WTC11 (cell line): ENCODE data around the gene INCA1. TPM values are rescaled to one million over a fixed set of nuclear protein-coding genes. Genes with fewer than 3 reads are reported as not detected.

Source experiments
- ATAC-seq: fragments of 200-7000 bp; cut with Tn5 transposase; 2 replicates; pipeline ENCODE4 v1.10.0; 2021; ENCODE audit warnings: mild to moderate bottlenecking, moderate library complexity
- CTCF ChIA-PET: fragments of 300-600 bp; sonication (Branson Sonifier 250); formaldehyde crosslinking; loops from one replicate; lab custom pipeline; 2021; ENCODE audit warnings: antibody characterized with exemption; lab: Charles Lee
- POLR2A ChIA-PET: fragments of 350-600 bp; sonication (Branson Sonifier 250); formaldehyde crosslinking; loops from one replicate; lab custom pipeline; 2021; ENCODE audit warnings: antibody characterized with exemption; lab: Charles Lee
- DNase-seq: peaks from one replicate; pipeline ENCODE4 v3.0.0; 2021; ENCODE audit warnings: low spot score
- H3K27ac Mint-ChIP-seq: 2 replicates; pipeline ENCODE4 v1.8.0; 2021; ENCODE audit warnings: mixed read lengths
- H3K27me3 Mint-ChIP-seq: 2 replicates; pipeline ENCODE4 v1.8.0; 2021; ENCODE audit warnings: low read depth, mild to moderate bottlenecking, moderate library complexity, mixed read lengths
- H3K36me3 Mint-ChIP-seq: 2 replicates; pipeline ENCODE4 v1.8.0; 2021; ENCODE audit warnings: mixed read lengths
- H3K4me1 Mint-ChIP-seq: 2 replicates; pipeline ENCODE4 v1.8.0; 2022; ENCODE audit warnings: mixed read lengths
- H3K4me3 Mint-ChIP-seq: 2 replicates; pipeline ENCODE4 v1.8.0; 2021; ENCODE audit warnings: mild to moderate bottlenecking, moderate library complexity, mixed read lengths
- H3K9me3 Mint-ChIP-seq: 2 replicates; pipeline ENCODE4 v1.8.0; 2021; ENCODE audit warnings: mixed read lengths
- CREM ChIP-seq: sonication (generic); formaldehyde crosslinking; IDR thresholded peaks from 2 replicates; pipeline ENCODE4 v1.8.1; 2022; ENCODE audit warnings: mild to moderate bottlenecking, missing genetic modification reagents, moderate library complexity
- E2F5 ChIP-seq: sonication (generic); formaldehyde crosslinking; IDR thresholded peaks from 2 replicates; pipeline ENCODE4 v1.8.1; 2022; ENCODE audit warnings: mild to moderate bottlenecking, moderate library complexity, missing genetic modification reagents
- ELF4 ChIP-seq: sonication (generic); formaldehyde crosslinking; IDR thresholded peaks from 2 replicates; pipeline ENCODE4 v1.8.1; 2022; ENCODE audit warnings: low read depth, mild to moderate bottlenecking, moderate library complexity, missing genetic modification reagents
- FOXJ3 ChIP-seq: sonication (generic); formaldehyde crosslinking; IDR thresholded peaks from 2 replicates; pipeline ENCODE4 v1.9.0; 2021; ENCODE audit warnings: missing genetic modification reagents, mild to moderate bottlenecking, borderline replicate concordance
- FOXK1 ChIP-seq: sonication (generic); formaldehyde crosslinking; IDR thresholded peaks from 2 replicates; pipeline ENCODE4 v1.8.0; 2022; ENCODE audit warnings: mild to moderate bottlenecking, moderate library complexity, missing genetic modification reagents
- GRHL2 ChIP-seq: fragments of 250-450 bp; sonication (Bioruptor Pico); IDR thresholded peaks from 2 replicates; pipeline ENCODE4 v1.8.0; 2022; ENCODE audit warnings: mild to moderate bottlenecking, moderate library complexity; ENCODE audit not compliant: insufficient replicate concordance, severe bottlenecking
- HMGA2 ChIP-seq: fragments of 250-450 bp; sonication (Bioruptor Pico); IDR thresholded peaks from 2 replicates; pipeline ENCODE4 v1.4.0; 2021; ENCODE audit warnings: mild to moderate bottlenecking, moderate library complexity
- NFATC4 ChIP-seq: fragments of 250-450 bp; sonication (Bioruptor Pico); IDR thresholded peaks from 2 replicates; pipeline ENCODE4 v1.9.0; 2021; ENCODE audit warnings: mild to moderate bottlenecking
- RELA ChIP-seq: sonication (generic); formaldehyde crosslinking; IDR thresholded peaks from 2 replicates; pipeline ENCODE4 v1.8.1; 2022; ENCODE audit warnings: missing genetic modification reagents, mild to moderate bottlenecking, borderline replicate concordance
- RORB ChIP-seq: fragments of 250-450 bp; sonication (Bioruptor Pico); IDR thresholded peaks from 2 replicates; pipeline ENCODE4 v1.9.0; 2021; ENCODE audit warnings: mild to moderate bottlenecking
- SMAD4 ChIP-seq: sonication (generic); formaldehyde crosslinking; IDR thresholded peaks from 2 replicates; pipeline ENCODE4 v1.8.0; 2022; ENCODE audit warnings: mild to moderate bottlenecking, missing genetic modification reagents
- TCF7 ChIP-seq: sonication (generic); formaldehyde crosslinking; IDR thresholded peaks from 2 replicates; pipeline ENCODE4 v1.8.0; 2022; ENCODE audit warnings: mild to moderate bottlenecking, low read depth, missing genetic modification reagents, moderate library complexity
- USF1 ChIP-seq: sonication (generic); formaldehyde crosslinking; IDR thresholded peaks from 2 replicates; pipeline ENCODE4 v1.8.0; 2022; ENCODE audit warnings: mild to moderate bottlenecking, missing genetic modification reagents
- ZBTB21 ChIP-seq: sonication (generic); formaldehyde crosslinking; IDR thresholded peaks from 2 replicates; pipeline ENCODE4 v1.8.1; 2023; ENCODE audit warnings: mild to moderate bottlenecking, missing genetic modification reagents, borderline replicate concordance
- ZNF138 ChIP-seq: sonication (generic); formaldehyde crosslinking; conservative IDR thresholded peaks from 2 replicates; pipeline ENCODE4 v1.8.1; 2022; ENCODE audit warnings: mild to moderate bottlenecking, moderate library complexity, missing genetic modification reagents
- total RNA-seq: library from RNA; stranded (reverse); gene quantifications from 3 replicates; pipeline ENCODE4 v1.2.3, GENCODE V29; 2021
- TF ChIP-seq, protein P1 (sequence below): sonication (generic); formaldehyde crosslinking; IDR thresholded peaks from 2 replicates; pipeline ENCODE4 v1.8.0; 2023; ENCODE audit warnings: mild to moderate bottlenecking, missing genetic modification reagents
- TF ChIP-seq, protein P2 (sequence below): sonication (generic); formaldehyde crosslinking; IDR thresholded peaks from 2 replicates; pipeline ENCODE4 v1.8.0; 2022; ENCODE audit warnings: mild to moderate bottlenecking, missing genetic modification reagents
- TF ChIP-seq, protein P3 (sequence below): sonication (generic); formaldehyde crosslinking; IDR thresholded peaks from 2 replicates; pipeline ENCODE4 v1.8.1; 2023; ENCODE audit warnings: mild to moderate bottlenecking, missing genetic modification reagents, moderate library complexity
- TF ChIP-seq, protein P4 (sequence below): sonication (generic); formaldehyde crosslinking; IDR thresholded peaks from 2 replicates; pipeline ENCODE4 v1.8.1; 2023; ENCODE audit warnings: mild to moderate bottlenecking, moderate library complexity, missing genetic modification reagents

Gene INCA1
- total RNA-seq, 1 experiment from 2014 or later = 0.61 TPM

- TF ChIP-seq, protein P1, sequence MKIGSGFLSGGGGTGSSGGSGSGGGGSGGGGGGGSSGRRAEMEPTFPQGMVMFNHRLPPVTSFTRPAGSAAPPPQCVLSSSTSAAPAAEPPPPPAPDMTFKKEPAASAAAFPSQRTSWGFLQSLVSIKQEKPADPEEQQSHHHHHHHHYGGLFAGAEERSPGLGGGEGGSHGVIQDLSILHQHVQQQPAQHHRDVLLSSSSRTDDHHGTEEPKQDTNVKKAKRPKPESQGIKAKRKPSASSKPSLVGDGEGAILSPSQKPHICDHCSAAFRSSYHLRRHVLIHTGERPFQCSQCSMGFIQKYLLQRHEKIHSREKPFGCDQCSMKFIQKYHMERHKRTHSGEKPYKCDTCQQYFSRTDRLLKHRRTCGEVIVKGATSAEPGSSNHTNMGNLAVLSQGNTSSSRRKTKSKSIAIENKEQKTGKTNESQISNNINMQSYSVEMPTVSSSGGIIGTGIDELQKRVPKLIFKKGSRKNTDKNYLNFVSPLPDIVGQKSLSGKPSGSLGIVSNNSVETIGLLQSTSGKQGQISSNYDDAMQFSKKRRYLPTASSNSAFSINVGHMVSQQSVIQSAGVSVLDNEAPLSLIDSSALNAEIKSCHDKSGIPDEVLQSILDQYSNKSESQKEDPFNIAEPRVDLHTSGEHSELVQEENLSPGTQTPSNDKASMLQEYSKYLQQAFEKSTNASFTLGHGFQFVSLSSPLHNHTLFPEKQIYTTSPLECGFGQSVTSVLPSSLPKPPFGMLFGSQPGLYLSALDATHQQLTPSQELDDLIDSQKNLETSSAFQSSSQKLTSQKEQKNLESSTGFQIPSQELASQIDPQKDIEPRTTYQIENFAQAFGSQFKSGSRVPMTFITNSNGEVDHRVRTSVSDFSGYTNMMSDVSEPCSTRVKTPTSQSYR (CRISPR knock-in tag) = no peak
- no peak overlapping the region for H3K4me3 Mint-ChIP-seq
- peaks cover 5% of the 10 kb centered on the region for H3K36me3 Mint-ChIP-seq
- CTCF ChIA-PET = no interaction called here
- H3K27ac Mint-ChIP-seq = no peak overlapping the region
- H3K27me3 Mint-ChIP-seq = peaks cover 77% of the 10 kb centered on the region
- ATAC-seq = no peak
- H3K9me3 Mint-ChIP-seq = no peaks in the 10 kb centered on the region
- DNase-seq = no peak
- POLR2A ChIA-PET = no interaction called here
- H3K4me1 Mint-ChIP-seq = peaks cover 17% of the 10 kb centered on the region
Observed at GRCh38 chr17:4974115-4974670, 23.1 kb downstream of the INCA1 start.

- no peak for ATAC-seq
Observed at GRCh38 chr17:4973256-4974114, 23.8 kb downstream of the INCA1 start.

More at GRCh38 chr17:4973256-4974114, 23.8 kb downstream of the INCA1 start:
- H3K36me3 Mint-ChIP-seq = peaks cover 5% of the 10 kb centered on the region
- H3K27me3 Mint-ChIP-seq = peaks cover 70% of the 10 kb centered on the region
- ChIA-PET POLR2A (interaction anchor here (0.6 to 1.7 kb wide), 3 partner anchors 13 to 64 kb away, joined by 3 to 5 read pairs (median 3); no protein-coding TSS in a partner anchor), CTCF (interaction anchor here (1.0 to 1.2 kb wide), 2 partner anchors 64 to 88 kb away, joined by 3 to 4 read pairs; no protein-coding TSS in a partner anchor)
- DNase-seq = no peak
- TF ChIP-seq, protein P1 (CRISPR knock-in tag) = no peak
- TF ChIP-seq ZBTB21 (CRISPR knock-in tag) (no peak), FOXK1 (CRISPR knock-in tag) (no peak), USF1 (CRISPR knock-in tag) (no peak), NFATC4 (CRISPR knock-in tag) (no peak), ELF4 (CRISPR knock-in tag) (no peak), HMGA2 (CRISPR knock-in tag) (no peak), FOXJ3 (no peak), TCF7 (CRISPR knock-in tag) (no peak), ZNF138 (CRISPR knock-in tag) (no peak), RELA (CRISPR knock-in tag) (no peak), CREM (no peak), E2F5 (CRISPR knock-in tag) (no peak), GRHL2 (CRISPR knock-in tag) (no peak), SMAD4 (CRISPR knock-in tag) (no peak), RORB (CRISPR knock-in tag) (no peak)
- TF ChIP-seq, protein P2, sequence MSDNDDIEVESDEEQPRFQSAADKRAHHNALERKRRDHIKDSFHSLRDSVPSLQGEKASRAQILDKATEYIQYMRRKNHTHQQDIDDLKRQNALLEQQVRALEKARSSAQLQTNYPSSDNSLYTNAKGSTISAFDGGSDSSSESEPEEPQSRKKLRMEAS (CRISPR knock-in tag) = no peak
- TF ChIP-seq, protein P3, sequence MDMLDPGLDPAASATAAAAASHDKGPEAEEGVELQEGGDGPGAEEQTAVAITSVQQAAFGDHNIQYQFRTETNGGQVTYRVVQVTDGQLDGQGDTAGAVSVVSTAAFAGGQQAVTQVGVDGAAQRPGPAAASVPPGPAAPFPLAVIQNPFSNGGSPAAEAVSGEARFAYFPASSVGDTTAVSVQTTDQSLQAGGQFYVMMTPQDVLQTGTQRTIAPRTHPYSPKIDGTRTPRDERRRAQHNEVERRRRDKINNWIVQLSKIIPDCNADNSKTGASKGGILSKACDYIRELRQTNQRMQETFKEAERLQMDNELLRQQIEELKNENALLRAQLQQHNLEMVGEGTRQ = no peak
- TF ChIP-seq, protein P4, sequence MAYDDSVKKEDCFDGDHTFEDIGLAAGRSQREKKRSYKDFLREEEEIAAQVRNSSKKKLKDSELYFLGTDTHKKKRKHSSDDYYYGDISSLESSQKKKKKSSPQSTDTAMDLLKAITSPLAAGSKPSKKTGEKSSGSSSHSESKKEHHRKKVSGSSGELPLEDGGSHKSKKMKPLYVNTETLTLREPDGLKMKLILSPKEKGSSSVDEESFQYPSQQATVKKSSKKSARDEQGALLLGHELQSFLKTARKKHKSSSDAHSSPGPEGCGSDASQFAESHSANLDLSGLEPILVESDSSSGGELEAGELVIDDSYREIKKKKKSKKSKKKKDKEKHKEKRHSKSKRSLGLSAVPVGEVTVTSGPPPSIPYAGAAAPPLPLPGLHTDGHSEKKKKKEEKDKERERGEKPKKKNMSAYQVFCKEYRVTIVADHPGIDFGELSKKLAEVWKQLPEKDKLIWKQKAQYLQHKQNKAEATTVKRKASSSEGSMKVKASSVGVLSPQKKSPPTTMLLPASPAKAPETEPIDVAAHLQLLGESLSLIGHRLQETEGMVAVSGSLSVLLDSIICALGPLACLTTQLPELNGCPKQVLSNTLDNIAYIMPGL = no peak
- TF ChIP-seq, all 79 proteins: peak for 0
- Mint-ChIP-seq H3K27ac (peak overlapping the region; percentile 49; the same call in 1 of the 2 replicates), H3K4me1 (peaks cover 24% of the 10 kb centered on the region), H3K4me3 (no peak overlapping the region), H3K9me3 (no peaks in the 10 kb centered on the region)
